OCI-LY1 (cell line): ENCODE measurements around the gene ARHGDIA.

Experiments
- H2AFZ ChIP-seq: fragments of 200-600 bp; sonication (generic), shearing (Covaris generic); 2 replicates; pipeline ENCODE4 v1.6.0; 2014; ENCODE audit warnings: antibody characterized with exemption, mild to moderate bottlenecking, low read length
- H3F3A ChIP-seq: fragments of 200-600 bp; sonication (generic), shearing (Covaris generic); 2 replicates; pipeline ENCODE4 v1.6.0; 2014; ENCODE audit warnings: mild to moderate bottlenecking, antibody characterized with exemption, low read length, moderate library complexity; ENCODE audit not compliant: insufficient read depth
- H3K27ac ChIP-seq: fragments of 200-600 bp; sonication (generic); 2 replicates; pipeline ENCODE4 v1.5.1; 2014; ENCODE audit warnings: low read length, mixed run types, mild to moderate bottlenecking, low read depth; ENCODE audit not compliant: poor library complexity, severe bottlenecking
- H3K27me3 ChIP-seq: fragments of 200-600 bp; sonication (generic); 2 replicates; pipeline ENCODE4 v1.6.0; 2014; ENCODE audit warnings: antibody characterized with exemption, mild to moderate bottlenecking, low read length, moderate library complexity; ENCODE audit not compliant: insufficient read depth
- H3K36me3 ChIP-seq: fragments of 200-600 bp; sonication (generic); 2 replicates; pipeline ENCODE4 v1.6.1; 2014; ENCODE audit warnings: mild to moderate bottlenecking, antibody characterized with exemption, low read length, moderate library complexity, mixed read lengths; ENCODE audit not compliant: insufficient read depth
- H3K4me1 ChIP-seq: fragments of 200-600 bp; sonication (generic); 2 replicates; pipeline ENCODE4 v1.5.1; 2014; ENCODE audit warnings: mild to moderate bottlenecking, low read length, moderate library complexity; ENCODE audit not compliant: insufficient read depth, severe bottlenecking
- H3K4me2 ChIP-seq: fragments of 200-600 bp; sonication (generic), shearing (Covaris generic); 2 replicates; pipeline ENCODE4 v1.6.1; 2014; ENCODE audit warnings: low read length
- H3K4me3 ChIP-seq: fragments of 200-600 bp; sonication (generic); 2 replicates; pipeline ENCODE4 v1.5.1; 2014; ENCODE audit warnings: low read length, low read depth, mild to moderate bottlenecking, mixed read lengths; ENCODE audit not compliant: poor library complexity, severe bottlenecking
- H3K79me2 ChIP-seq: fragments of 200-600 bp; shearing (Covaris generic); 2 replicates; pipeline ENCODE4 v1.6.1; 2016; ENCODE audit warnings: mixed run types, low read length, mixed read lengths; ENCODE audit not compliant: insufficient read depth
- H3K9ac ChIP-seq: fragments of 200-600 bp; sonication (generic), shearing (Covaris generic); 2 replicates; pipeline ENCODE4 v1.6.1; 2014; ENCODE audit warnings: mild to moderate bottlenecking, low read length, mixed read lengths
- H3K9me2 ChIP-seq: fragments of 200-600 bp; sonication (generic), shearing (Covaris generic); 2 replicates; pipeline ENCODE4 v1.6.1; 2014; ENCODE audit warnings: low read depth, mild to moderate bottlenecking, low read length, mixed read lengths
- H3K9me3 ChIP-seq: fragments of 200-600 bp; shearing (Covaris generic); 2 replicates; pipeline ENCODE4 v1.6.1; 2014; ENCODE audit warnings: low read length, mixed read lengths
- H4K20me1 ChIP-seq: fragments of 200-600 bp; sonication (generic), shearing (Covaris generic); 2 replicates; pipeline ENCODE4 v1.6.0; 2016; ENCODE audit warnings: mild to moderate bottlenecking, low read length; ENCODE audit not compliant: insufficient read depth
- EZH2 ChIP-seq: fragments of 200-600 bp; sonication (generic), shearing (Covaris generic); IDR thresholded peaks from 2 replicates; pipeline ENCODE4 v1.8.0; 2017; ENCODE audit warnings: borderline replicate concordance, mixed run types, mild to moderate bottlenecking, antibody characterized with exemption, low read length, moderate library complexity, mixed read lengths
- TF ChIP-seq, protein P1 (sequence below): fragments of 200-600 bp; sonication (generic), shearing (Covaris generic); IDR thresholded peaks from 2 replicates; pipeline ENCODE4 v1.5.1; 2017; ENCODE audit warnings: mild to moderate bottlenecking, antibody characterized with exemption, low read length, moderate library complexity, mixed read lengths

Gene ARHGDIA

DNA sequence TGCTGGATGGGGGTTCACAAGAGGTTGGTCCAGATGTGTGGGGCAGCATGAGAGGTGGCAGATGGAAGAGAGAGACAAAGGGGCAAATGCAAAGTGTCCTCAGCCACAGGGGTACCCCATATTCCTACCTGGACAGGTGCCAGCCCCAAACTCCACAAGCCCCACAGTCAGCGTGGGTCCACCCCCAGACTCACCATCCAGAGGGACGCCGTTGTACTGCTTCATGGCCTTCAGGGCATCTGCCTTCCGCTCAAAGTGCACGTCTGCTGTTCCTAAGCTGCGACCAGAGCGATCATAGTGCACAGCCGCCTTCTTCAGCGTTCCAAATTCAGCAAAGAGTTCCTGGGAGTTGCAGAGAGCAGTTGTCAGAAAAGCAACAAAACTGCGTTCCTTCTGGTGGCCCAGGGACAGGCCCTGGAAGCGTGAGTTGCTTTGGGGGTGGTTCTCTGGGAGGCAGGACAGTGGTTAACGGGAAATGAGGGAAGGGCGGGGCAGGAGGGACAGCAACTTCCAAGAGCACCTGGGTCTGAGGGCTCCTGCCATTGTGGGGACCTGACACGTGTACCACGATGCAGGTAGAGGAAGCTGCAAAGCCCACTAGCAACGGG, 18.0 kb upstream of the ARHGDIA start:
- no peaks in the 10 kb centered on the region for H3K9me3 ChIP-seq
- no peak overlapping the region for H3K27ac ChIP-seq
- H3K4me2 ChIP-seq, result no peak overlapping the region
- peaks cover 32% of the 10 kb centered on the region for H3K4me1 ChIP-seq
- peaks cover 66% of the 10 kb centered on the region for H3K36me3 ChIP-seq
- TF ChIP-seq EZH2, result no peak
- TF ChIP-seq, protein P1, sequence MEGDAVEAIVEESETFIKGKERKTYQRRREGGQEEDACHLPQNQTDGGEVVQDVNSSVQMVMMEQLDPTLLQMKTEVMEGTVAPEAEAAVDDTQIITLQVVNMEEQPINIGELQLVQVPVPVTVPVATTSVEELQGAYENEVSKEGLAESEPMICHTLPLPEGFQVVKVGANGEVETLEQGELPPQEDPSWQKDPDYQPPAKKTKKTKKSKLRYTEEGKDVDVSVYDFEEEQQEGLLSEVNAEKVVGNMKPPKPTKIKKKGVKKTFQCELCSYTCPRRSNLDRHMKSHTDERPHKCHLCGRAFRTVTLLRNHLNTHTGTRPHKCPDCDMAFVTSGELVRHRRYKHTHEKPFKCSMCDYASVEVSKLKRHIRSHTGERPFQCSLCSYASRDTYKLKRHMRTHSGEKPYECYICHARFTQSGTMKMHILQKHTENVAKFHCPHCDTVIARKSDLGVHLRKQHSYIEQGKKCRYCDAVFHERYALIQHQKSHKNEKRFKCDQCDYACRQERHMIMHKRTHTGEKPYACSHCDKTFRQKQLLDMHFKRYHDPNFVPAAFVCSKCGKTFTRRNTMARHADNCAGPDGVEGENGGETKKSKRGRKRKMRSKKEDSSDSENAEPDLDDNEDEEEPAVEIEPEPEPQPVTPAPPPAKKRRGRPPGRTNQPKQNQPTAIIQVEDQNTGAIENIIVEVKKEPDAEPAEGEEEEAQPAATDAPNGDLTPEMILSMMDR, result no peak
- no peak overlapping the region for H3K4me3 ChIP-seq
- H3F3A ChIP-seq, result 0 out of 2 replicates have a peak, but pooled peaks cover 2% of the 10 kb centered on the region
- H2AFZ ChIP-seq, result no peak overlapping the region
- H3K9me2 ChIP-seq, result no peaks in the 10 kb centered on the region
- H3K79me2 ChIP-seq, result peaks cover 17% of the 10 kb centered on the region
- no peaks in the 10 kb centered on the region for H3K27me3 ChIP-seq
- no peak overlapping the region; the same call in 1 of the 2 replicates for H3K9ac ChIP-seq
- H4K20me1 ChIP-seq, result no peaks in the 10 kb centered on the region

DNA sequence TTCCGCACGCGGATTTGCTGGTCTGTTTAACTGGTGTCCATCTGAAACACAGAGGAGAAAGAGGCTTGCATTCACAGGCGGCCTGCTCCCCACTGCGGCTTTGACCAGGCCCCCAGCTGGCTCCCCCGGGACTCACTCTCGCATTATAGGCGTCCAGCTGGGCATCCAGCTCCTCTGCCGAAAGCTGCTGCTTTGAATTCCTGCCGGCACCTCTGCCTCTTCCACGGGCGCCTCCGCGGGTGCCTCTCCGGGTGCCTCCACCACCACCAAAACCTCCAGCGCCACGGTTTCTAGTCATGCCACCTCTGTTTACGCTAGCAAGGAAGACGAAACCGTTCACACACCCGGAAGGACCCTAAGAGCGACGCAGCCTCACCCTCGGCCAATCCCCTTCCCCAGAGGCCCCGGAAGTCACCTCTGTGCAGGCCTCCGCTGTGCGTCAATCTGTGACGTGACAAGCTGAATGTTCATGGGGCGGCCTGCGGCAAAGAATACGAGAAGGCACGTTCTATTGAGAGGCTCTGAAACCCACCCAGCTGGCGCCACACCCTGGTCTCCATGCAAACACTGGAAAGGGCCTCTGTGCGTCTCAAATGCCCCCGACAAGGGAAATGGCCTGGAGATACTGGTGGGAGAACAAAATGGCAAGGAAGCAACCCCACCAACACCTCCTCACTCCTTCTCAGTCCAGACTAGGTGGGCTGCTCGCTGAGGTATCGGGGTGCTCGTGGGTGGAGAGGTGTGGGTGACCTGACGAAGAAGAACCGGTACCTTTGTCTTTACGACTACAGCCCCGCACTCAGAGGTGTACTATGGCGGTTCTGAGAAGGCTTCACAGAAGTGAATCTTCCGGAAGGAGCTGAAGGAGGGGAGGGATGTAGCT, 17.2 kb upstream of the ARHGDIA start:
- no peak for TF ChIP-seq EZH2
- TF ChIP-seq, protein P1, result no peak
- H2AFZ ChIP-seq, result no peak overlapping the region
- no peaks in the 10 kb centered on the region for H3K9me3 ChIP-seq
- 0 out of 2 replicates have a peak, but pooled peaks cover 2% of the 10 kb centered on the region for H3F3A ChIP-seq
- H3K4me2 ChIP-seq, result no peak overlapping the region
- H3K4me3 ChIP-seq, result no peak overlapping the region
- peaks cover 24% of the 10 kb centered on the region for H3K4me1 ChIP-seq
- no peak overlapping the region for H3K9ac ChIP-seq
- no peaks in the 10 kb centered on the region for H4K20me1 ChIP-seq
- no peaks in the 10 kb centered on the region for H3K9me2 ChIP-seq
- no peak overlapping the region for H3K27ac ChIP-seq
- peaks cover 17% of the 10 kb centered on the region for H3K79me2 ChIP-seq
- H3K27me3 ChIP-seq, result no peaks in the 10 kb centered on the region
- H3K36me3 ChIP-seq, result peaks cover 72% of the 10 kb centered on the region

DNA sequence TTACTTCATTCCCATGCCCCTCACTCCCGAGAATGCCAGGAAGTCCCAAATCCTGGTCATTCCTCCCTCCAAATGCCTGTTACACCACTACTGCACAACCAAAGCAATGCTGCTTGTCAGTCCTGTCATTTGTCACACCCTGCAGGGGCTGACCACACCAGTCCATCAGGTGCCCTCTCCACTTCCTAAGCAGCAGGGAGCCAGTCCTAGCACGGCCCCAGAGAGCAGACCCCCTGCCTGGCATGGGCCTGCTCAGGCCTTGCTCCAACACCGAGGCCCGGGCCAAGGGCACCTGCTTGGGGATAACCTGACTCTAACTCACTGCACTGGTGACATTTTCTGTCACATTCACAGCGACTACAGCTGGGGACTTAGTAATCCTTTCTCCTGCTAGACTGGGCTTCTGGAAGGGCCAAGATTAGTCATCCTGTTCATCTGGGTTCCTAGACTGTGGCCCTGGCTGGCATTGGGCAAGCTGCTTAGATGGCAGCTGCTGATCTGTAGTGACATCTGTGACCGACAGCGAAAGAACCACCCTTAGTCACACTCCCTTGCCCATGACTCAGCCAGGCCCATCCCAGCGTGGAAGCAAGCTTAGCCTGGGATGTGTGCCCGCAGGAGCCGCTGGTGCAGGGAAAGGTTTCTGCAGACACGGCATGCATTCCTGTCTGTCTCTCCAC, 14.9 kb upstream of the ARHGDIA start:
- Histone ChIP-seq H3K9ac (no peak overlapping the region), H3K4me2 (no peak overlapping the region), H3K4me3 (no peak overlapping the region), H2AFZ (no peak overlapping the region), H4K20me1 (no peaks in the 10 kb centered on the region), H3K27ac (no peak overlapping the region), H3K4me1 (peaks cover 11% of the 10 kb centered on the region), H3K9me3 (no peaks in the 10 kb centered on the region), H3K27me3 (no peaks in the 10 kb centered on the region), H3K9me2 (no peaks in the 10 kb centered on the region), H3F3A (no peaks in the 10 kb centered on the region), H3K79me2 (peaks cover 16% of the 10 kb centered on the region), H3K36me3 (peaks cover 93% of the 10 kb centered on the region)
- no peak for TF ChIP-seq EZH2
- TF ChIP-seq, protein P1, result no peak
